K562 (cell line): Measurements from ENCODE around the gene CLIP1.
"Not testable (repeated sequence)": the region's sequence is repeated elsewhere in the genome, so short reads cannot be mapped to it uniquely, and the experiment has no call there.

ENCODE experiments used
- ARID3A ChIP-seq: IDR thresholded peaks from 2 replicates; pipeline ENCODE4 v1.6.1; 2012; ENCODE audit warnings: low read depth, low read length, improper control_type of control experiment, borderline replicate concordance
- BRD9 ChIP-seq: fragments of 450-650 bp; IDR thresholded peaks from 2 replicates; pipeline ENCODE4 v1.6.1; 2018; ENCODE audit warnings: low read depth; ENCODE audit not compliant: partially characterized antibody
- BRF2 ChIP-seq: IDR thresholded peaks from 3 replicates; pipeline ENCODE4 v1.6.1; 2011; ENCODE audit warnings: borderline replicate concordance, mild to moderate bottlenecking; ENCODE audit not compliant: insufficient read length, insufficient read depth
- CREB1 ChIP-seq, 2 experiments: sonication (generic) in 1 of 2; formaldehyde crosslinking in 1 of 2; IDR thresholded peaks; 2 replicates each; pipeline versions ENCODE4 v1.6.1 to v1.8.0; 2012 to 2022; ENCODE audit warnings: inconsistent platforms in 1 of 2, mild to moderate bottlenecking in 1 of 2, missing genetic modification reagents in 1 of 2, moderate library complexity in 1 of 2
- KDM5B ChIP-seq: fragments of 200-600 bp; sonication (generic); IDR thresholded peaks from 2 replicates; pipeline ENCODE4 v1.6.1; 2012; ENCODE audit warnings: low read depth, mild to moderate bottlenecking, moderate library complexity, low read length, control low read depth, inconsistent platforms; ENCODE audit not compliant: insufficient replicate concordance
- NCOR1 ChIP-seq: fragments of 450-650 bp; IDR thresholded peaks from 2 replicates; pipeline ENCODE4 v1.6.1; 2016; ENCODE audit warnings: mild to moderate bottlenecking, moderate library complexity
- NFIC ChIP-seq: fragments of 450-650 bp; IDR thresholded peaks from 2 replicates; pipeline ENCODE4 v1.6.1; 2017; ENCODE audit warnings: mild to moderate bottlenecking, inconsistent platforms
- ZBTB43 ChIP-seq: sonication (generic); formaldehyde crosslinking; IDR thresholded peaks from 2 replicates; pipeline ENCODE4 v1.8.0; 2023; ENCODE audit warnings: mild to moderate bottlenecking, missing genetic modification reagents
- ZFP30 ChIP-seq: fragments of 250-450 bp; sonication (Bioruptor Pico); IDR thresholded peaks from 2 replicates; pipeline ENCODE4 v1.8.0; 2022; ENCODE audit warnings: moderate library complexity, mild to moderate bottlenecking, inconsistent platforms, borderline replicate concordance
- ZKSCAN1 ChIP-seq: fragments of 150-350 bp; IDR thresholded peaks from 2 replicates; pipeline ENCODE4 v1.6.1; 2016; ENCODE audit warnings: low read depth, low read length
- ZNF184 ChIP-seq: sonication (generic); formaldehyde crosslinking; IDR thresholded peaks from 2 replicates; pipeline ENCODE4 v1.5.0; 2020; ENCODE audit warnings: missing genetic modification reagents

- not testable (repeated sequence) for TF ChIP-seq ZKSCAN1; NCOR1; ZFP30; ZNF184; BRD9; KDM5B; ZBTB43 (CRISPR knock-in tag); BRF2; NFIC; ARID3A; CREB1 (IDR thresholded peaks at IDR 0.05); CREB1 (CRISPR knock-in tag; IDR thresholded peaks at IDR 0.05)
Measured at GRCh38 chr12:122469856-122470255, 47.4 kb upstream of the CLIP1 start.
